ENCODE results near the gene SIRPG. TPM values are rescaled to one million over a fixed set of nuclear protein-coding genes. Genes with fewer than 3 reads are reported as not detected.

The SIRPG gene
- total RNA-seq, 3 donors from 2014 or later (not counting 1 experiment from before 2014, with no cell fraction given) = 1.9 to 3.9 (median 3.1) TPM

DNA sequence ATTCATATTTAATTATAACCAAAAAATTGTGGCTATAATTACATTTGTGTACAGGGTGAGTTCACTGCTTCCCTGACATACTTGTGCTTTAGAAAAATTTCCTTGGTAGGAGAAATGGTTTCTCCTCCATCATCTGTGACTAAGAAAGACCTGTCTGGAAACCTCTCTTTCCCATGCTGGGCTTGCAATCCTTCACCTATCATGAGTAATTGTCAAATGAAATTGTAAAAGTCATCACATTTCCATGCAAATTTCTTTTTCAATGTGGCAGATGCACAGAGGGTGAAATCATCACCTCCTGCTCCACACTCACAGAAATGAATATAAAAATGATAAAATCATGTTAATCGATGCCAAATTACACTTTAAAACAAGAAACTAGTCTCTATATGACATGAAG lies 36.3 kb downstream of the SIRPG start:
- peaks cover 0 to 2% of the 10 kb centered on the region in 2 donors for H3K9me3 Mint-ChIP-seq
- no peaks in the 10 kb centered on the region for H3K36me3 Mint-ChIP-seq
- H3K4me3 Mint-ChIP-seq = no peak overlapping the region
- intact Hi-C loops (cut with micrococcal nuclease) = loop anchor here (10.0 kb wide), 1 partner anchor 57 kb away; no protein-coding TSS in a partner anchor
- ATAC-seq (no peak), DNase-seq (no peak)
- Histone ChIP-seq H3K4me3 (ENCODE audit: low read length) (no peak overlapping the region), H3K27me3 (ENCODE audit: control insufficient read depth, insufficient read depth, low read length) (no peaks in the 10 kb centered on the region), H3K9me3 (ENCODE audit: control insufficient read depth, insufficient read depth, low read length) (no peaks in the 10 kb centered on the region), H3K27ac (ENCODE audit: low read length) (no peak overlapping the region), H3K36me3 (ENCODE audit: control insufficient read depth, insufficient read depth, low read length) (no peaks in the 10 kb centered on the region), H3K4me1 (ENCODE audit: control insufficient read depth, insufficient read depth, low read length) (peaks cover 35% of the 10 kb centered on the region)
- no peak overlapping the region for H3K27ac Mint-ChIP-seq
- peaks cover 32 to 38% of the 10 kb centered on the region in 2 donors for H3K4me1 Mint-ChIP-seq
- WGBS (ENCODE audit: insufficient coverage) = no CpG with 5 or more reads among the region's 1 CpG
- peaks cover 0 to 2% of the 10 kb centered on the region in 2 donors for H3K27me3 Mint-ChIP-seq (ENCODE audit: low read depth in 2 of 2)
- TF ChIP-seq, protein P1, sequence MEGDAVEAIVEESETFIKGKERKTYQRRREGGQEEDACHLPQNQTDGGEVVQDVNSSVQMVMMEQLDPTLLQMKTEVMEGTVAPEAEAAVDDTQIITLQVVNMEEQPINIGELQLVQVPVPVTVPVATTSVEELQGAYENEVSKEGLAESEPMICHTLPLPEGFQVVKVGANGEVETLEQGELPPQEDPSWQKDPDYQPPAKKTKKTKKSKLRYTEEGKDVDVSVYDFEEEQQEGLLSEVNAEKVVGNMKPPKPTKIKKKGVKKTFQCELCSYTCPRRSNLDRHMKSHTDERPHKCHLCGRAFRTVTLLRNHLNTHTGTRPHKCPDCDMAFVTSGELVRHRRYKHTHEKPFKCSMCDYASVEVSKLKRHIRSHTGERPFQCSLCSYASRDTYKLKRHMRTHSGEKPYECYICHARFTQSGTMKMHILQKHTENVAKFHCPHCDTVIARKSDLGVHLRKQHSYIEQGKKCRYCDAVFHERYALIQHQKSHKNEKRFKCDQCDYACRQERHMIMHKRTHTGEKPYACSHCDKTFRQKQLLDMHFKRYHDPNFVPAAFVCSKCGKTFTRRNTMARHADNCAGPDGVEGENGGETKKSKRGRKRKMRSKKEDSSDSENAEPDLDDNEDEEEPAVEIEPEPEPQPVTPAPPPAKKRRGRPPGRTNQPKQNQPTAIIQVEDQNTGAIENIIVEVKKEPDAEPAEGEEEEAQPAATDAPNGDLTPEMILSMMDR (IDR thresholded peaks at IDR 0.05) = no peak

DNA sequence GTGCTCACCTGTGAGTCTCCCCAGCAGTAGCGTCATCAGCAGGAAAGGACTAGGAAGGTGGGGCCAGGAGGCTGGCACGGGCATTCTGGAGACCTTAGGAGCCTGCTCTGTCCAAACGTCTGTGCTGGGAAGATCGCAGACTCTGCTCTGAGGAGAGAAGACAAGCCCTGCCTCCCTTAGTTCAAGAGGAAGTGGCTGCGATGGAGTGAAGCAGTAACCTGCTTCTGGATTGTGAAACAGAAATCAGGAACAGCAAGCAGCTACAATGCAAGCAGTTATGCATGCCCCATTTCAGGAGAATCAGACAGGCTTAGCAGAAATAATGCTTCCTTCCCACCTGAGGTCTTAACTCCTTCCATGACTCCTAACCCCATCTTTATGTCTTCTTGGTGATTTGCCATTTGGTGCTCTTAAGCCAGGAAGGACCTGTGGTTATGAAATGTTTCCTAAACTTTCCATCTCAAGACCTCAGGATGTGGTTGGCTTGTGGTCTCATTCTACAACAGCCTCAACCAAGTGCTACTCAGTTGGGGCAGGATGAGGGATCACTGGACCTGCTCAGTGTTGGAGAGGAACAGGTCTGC lies 37.6 kb downstream of the SIRPG start, which contains the start of gene SIRPB1:
SIRPB1 (minus strand) TSS at position 149 of the 584 bp plus-strand sequence; CDS start at position 84, 65 bp downstream.
- Mint-ChIP-seq H3K27ac (no peak within 1 kb of the TSS), H3K4me3 (no peak within 1 kb of the TSS), H3K36me3 (no peaks in the 10 kb centered on the region), H3K9me3 (peaks cover 0 to 2% of the 10 kb centered on the region in 2 donors), H3K4me1 (peaks cover 32 to 38% of the 10 kb centered on the region in 2 donors), H3K27me3 (ENCODE audit: low read depth in 2 of 2) (peaks cover 0 to 2% of the 10 kb centered on the region in 2 donors)
- H3K4me1 ChIP-seq (ENCODE audit: control insufficient read depth, insufficient read depth, low read length) = peaks cover 35% of the 10 kb centered on the region
- no peaks in the 10 kb centered on the region for H3K9me3 ChIP-seq (ENCODE audit: control insufficient read depth, insufficient read depth, low read length)
- peak in 1 of 2 donors; percentile 20 for DNase-seq
- 26% methylated on average over 5 of the region's 5 CpGs for WGBS (ENCODE audit: insufficient coverage)
- intact Hi-C loops (cut with micrococcal nuclease) = loop anchor here (10.0 kb wide), 1 partner anchor 55 kb away; no protein-coding TSS in a partner anchor
- no peaks in the 10 kb centered on the region for H3K27me3 ChIP-seq (ENCODE audit: control insufficient read depth, insufficient read depth, low read length)
- peak in 1 of 3 donors; percentile 69 for ATAC-seq
- no peak within 1 kb of the TSS for H3K27ac ChIP-seq (ENCODE audit: low read length)
- no peak within 1 kb of the TSS for H3K4me3 ChIP-seq (ENCODE audit: low read length)
- no peaks in the 10 kb centered on the region for H3K36me3 ChIP-seq (ENCODE audit: control insufficient read depth, insufficient read depth, low read length)
- TF ChIP-seq, protein P1 (IDR thresholded peaks at IDR 0.05) = no peak

DNA sequence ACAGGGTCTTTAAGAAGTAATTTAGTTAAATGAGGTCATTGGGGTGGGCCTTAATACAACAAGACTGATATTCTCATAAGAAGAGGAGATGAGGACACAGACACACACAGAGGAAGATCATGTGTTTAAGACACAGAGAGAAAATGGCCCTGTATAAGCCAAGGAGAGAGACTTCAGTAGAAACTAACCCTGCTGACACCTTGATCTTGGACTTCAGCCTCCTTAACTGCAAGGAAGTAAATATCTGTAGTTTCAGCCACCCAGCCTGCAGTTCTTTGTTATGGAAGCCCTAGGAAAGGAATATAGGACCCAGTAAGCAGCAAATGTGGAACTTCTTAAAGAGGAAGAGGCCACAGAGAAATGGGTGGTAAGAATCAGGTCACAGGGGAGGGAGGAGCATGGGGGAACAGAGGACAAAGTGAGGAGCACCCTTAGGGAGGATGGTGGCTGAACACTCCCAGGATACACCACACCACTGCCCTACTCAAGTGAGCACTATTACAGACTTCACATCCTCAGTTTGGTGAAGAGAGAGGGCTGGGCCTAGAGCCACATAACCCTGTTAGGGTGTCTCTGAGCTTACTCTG lies 38.5 kb downstream of the SIRPG start:
- H3K27ac Mint-ChIP-seq = no peak overlapping the region
- no peak for DNase-seq
- peaks cover 32 to 38% of the 10 kb centered on the region in 2 donors for H3K4me1 Mint-ChIP-seq

More for the DNA sequence above, 38.5 kb downstream of the SIRPG start:
- intact Hi-C loops (cut with micrococcal nuclease) = no loop called here
- peaks cover 32% of the 10 kb centered on the region for H3K4me1 ChIP-seq (ENCODE audit: control insufficient read depth, insufficient read depth, low read length)
- peak in 2 of 3 donors; percentile 29 to 32 for ATAC-seq
- no peak overlapping the region for H3K27ac ChIP-seq (ENCODE audit: low read length)
- TF ChIP-seq, protein P1 (IDR thresholded peaks at IDR 0.05) = no peak
- no peaks in the 10 kb centered on the region for H3K9me3 ChIP-seq (ENCODE audit: control insufficient read depth, insufficient read depth, low read length)
- H3K36me3 ChIP-seq (ENCODE audit: control insufficient read depth, insufficient read depth, low read length) = no peaks in the 10 kb centered on the region
- Mint-ChIP-seq H3K9me3 (peaks cover 0 to 2% of the 10 kb centered on the region in 2 donors), H3K4me3 (no peak overlapping the region), H3K36me3 (no peaks in the 10 kb centered on the region), H3K27me3 (ENCODE audit: low read depth in 2 of 2) (peaks cover 0 to 2% of the 10 kb centered on the region in 2 donors)
- H3K4me3 ChIP-seq (ENCODE audit: low read length) = no peak overlapping the region
- H3K27me3 ChIP-seq (ENCODE audit: control insufficient read depth, insufficient read depth, low read length) = no peaks in the 10 kb centered on the region

All from natural killer cell (primary cell).